VCaP (cell line): ENCODE results near the gene ASB12.
A peak's percentile ranks its signal among the peaks of the same experiment; 100 is the strongest.
"Not testable (repeated sequence)": the region's sequence is repeated elsewhere in the genome, so short reads cannot be mapped to it uniquely, and the experiment has no call there.

Experiments
- H3K27ac ChIP-seq: fragments of 450-650 bp; 2 replicates; pipeline ENCODE4 v1.5.1; 2017
- CTCF ChIP-seq: fragments of 450-650 bp; conservative IDR thresholded peaks from 2 replicates; pipeline ENCODE4 v1.5.1; 2017; ENCODE audit warnings: mild to moderate bottlenecking, moderate library complexity

The ASB12 gene

DNA sequence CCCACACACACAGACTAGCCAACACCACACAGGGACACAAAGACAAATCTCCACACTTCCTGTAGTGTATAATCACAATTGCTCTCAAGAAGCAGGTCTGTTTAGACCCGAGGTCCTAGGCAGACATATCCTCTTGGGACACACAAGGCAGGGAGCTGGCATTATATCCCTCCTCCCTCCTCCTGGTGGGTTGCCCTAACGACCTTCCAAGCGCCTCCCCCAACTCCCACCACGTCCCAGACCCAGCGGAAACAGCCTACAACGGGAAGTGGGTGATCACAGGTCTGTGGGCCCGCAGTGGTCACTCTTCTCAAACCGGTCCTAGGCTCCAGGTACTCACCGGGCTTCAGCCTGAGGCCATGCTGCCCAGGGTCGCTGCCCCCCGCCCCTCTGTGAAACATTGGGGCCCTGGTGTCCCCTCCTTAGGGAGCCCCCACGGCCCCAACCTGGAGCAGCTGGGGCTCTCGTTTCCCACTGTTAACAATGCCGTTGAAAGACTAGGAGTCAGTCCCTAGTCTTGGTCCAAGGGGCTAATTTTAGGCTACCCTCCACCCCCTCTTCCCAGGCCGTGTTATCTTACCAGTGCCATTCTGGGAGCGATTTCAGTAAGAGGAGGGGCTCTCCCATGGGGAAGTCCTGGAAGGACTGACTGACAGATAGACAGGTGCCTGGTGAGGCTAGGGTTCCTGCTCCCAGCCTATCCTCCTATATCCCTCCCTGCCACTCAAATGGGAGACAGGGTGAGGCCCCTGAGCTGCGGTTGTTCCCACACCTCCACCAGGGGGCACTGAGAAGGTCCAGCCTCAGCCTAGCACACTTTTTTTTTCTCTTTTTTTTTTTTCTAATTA is at the start of gene ASB12:
Gene ASB12, minus strand, starts transcription at position 485 of the 848 bp plus-strand sequence. CDS start 4,957 bp downstream, outside the sequence.
- no peak within 1 kb of the TSS for H3K27ac ChIP-seq
- no peak for TF ChIP-seq CTCF

DNA sequence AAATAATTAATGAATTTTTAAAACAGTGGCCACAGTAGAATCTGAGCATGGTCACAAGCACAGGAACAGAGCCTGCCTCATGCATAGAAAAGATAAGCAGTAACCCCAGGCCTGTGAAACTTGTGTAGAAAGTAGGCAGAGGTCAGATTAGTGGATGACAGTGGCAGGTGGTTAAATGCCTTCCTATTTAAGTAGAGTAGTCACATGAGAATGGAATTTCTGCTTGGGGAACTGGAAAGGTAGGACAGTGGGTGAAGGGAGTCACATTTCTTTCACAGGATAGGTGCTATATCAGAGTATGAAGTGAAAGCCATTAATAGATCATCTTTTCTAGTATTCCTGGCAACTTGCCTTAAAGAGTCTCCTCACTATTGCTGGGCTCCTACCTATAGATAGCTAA is 34.9 kb upstream of the ASB12 start:
- TF ChIP-seq CTCF, result no peak
- no peak overlapping the region for H3K27ac ChIP-seq

DNA sequence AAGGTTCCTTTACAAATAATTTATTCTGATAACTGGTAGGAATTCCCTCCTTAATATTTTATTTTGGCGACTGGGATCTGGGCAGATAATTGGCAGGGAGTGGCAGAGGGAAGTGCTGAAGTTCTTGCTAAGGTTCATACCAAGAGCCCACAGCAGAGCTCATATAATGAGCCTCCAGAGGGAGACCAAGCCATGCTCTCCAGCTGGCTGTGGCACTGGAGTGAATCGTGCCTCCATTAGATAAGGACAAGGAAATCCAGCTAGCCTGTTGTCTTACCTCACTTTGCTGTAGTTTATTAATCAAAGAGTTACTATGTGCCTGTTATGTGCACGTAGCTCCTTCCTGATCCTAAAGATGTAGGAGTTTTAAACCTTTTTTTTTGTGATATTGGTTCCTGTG is 1.3 kb downstream of the ASB12 start:
- no peak overlapping the region for H3K27ac ChIP-seq
- no peak for TF ChIP-seq CTCF

GRCh38 chrX:64218023-64218422 is 12.4 kb downstream of the ASB12 start:
- TF ChIP-seq CTCF, result no peak
- H3K27ac ChIP-seq, result no peak overlapping the region

DNA sequence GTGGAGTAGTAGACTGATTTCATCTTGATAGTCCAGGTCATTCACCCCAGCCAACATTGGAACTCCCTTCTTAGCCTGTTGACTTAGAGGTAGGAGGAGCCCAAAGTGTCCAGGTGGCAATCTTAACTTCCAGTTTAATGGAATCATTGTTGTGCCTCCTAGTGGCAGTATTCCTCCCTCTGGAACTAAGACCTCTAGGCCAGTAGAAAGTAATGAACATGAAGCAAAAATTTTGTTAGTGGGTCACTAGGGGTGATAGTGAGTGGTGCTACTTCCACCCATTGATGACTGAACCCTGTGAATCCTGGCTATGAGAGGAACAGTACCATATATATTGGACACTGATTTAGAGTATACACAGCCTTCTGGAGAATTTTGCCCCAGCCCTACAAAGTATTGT is 16.4 kb downstream of the ASB12 start:
- H3K27ac ChIP-seq, result not testable (repeated sequence)

GRCh38 chrX:64206556-64207162 is 23.7 kb downstream of the ASB12 start:
- TF ChIP-seq CTCF, result peak; percentile 5; the same call in 1 of the 2 replicates
- H3K27ac ChIP-seq, result peak overlapping the region; percentile 83

DNA sequence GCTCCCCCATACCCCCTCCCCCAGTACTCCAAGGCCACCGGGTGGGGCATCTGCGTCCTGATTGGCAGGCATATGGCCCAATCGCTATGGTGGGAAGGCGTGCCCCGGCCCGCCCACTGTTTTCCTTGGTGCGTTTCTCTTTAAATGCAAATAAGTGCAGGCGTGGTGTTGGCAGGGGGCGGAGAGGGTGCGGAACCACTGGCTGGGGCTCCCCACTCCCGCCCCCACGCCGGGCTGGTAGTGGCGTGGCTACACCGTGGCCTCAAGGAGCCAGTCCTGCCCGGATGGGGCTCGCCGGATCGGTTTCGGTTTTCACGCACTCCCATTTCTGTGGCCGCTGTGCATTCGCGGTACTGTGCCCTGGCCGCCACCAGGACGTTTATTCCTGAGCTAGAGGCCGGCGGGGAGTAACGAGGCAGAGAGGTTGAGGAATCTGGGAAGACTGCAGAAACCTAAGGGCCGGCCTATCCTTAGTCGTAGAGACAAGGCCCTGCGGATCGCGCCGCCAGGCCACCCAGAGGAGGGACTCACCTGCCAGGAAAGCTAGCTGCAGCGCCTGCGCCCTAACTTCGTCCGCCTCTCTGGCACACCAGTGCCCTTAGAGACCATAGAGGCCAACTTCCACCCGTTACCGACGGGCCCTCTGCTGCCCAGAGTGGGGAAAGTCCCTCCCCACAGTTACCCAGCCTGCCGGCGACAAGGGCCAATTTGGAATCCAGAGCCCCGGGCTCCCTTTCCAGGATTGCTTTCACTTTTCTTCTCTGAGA is 24.5 kb downstream of the ASB12 start:
- H3K27ac ChIP-seq, result peak overlapping the region; percentile 83
- TF ChIP-seq CTCF, result peak; percentile 41
